Right lobe of liver (tissue), 6 donors: Measurements from ENCODE around the gene SP6. TPM values are rescaled to one million over a fixed set of nuclear protein-coding genes. Genes with fewer than 3 reads are reported as not detected.
A peak's percentile ranks its signal among the peaks of the same experiment; 100 is the strongest.

Source experiments
- ATAC-seq, 4 donors: fragments of 200-7000 bp; cut with Tn5 transposase; one replicate each; pipeline ENCODE4 v1.9.1; 2020; ENCODE audit warnings: mild to moderate bottlenecking in 4 of 4, moderate library complexity in 4 of 4
- DNase-seq, 3 donors: peaks; one replicate each; pipeline ENCODE4 v3.0.0-alpha.2; 2020
- H3K27ac ChIP-seq, 3 donors: fragments of 200-600 bp; one replicate each; pipeline ENCODE4 v1.8.0; 2022
- H3K27me3 ChIP-seq, 2 donors: fragments of 200-600 bp; one replicate each; pipeline ENCODE4 v1.8.0; 2022
- H3K36me3 ChIP-seq, 4 donors: fragments of 200-600 bp; sonication (generic) in 1 of 4; one replicate each; pipeline versions ENCODE4 v1.5.1 to v1.8.0; 2017 to 2022; ENCODE audit warnings: control low read depth in 1 of 4
- H3K4me1 ChIP-seq, 4 donors: fragments of 200-600 bp; sonication (generic) in 1 of 4; one replicate each; pipeline versions ENCODE4 v1.5.1 to v1.8.0; 2017 to 2022; ENCODE audit warnings: control low read depth in 1 of 4
- H3K4me3 ChIP-seq, 3 donors: fragments of 200-600 bp; one replicate each; pipeline ENCODE4 v1.8.0; 2022
- H3K9me3 ChIP-seq, 4 donors: fragments of 200-600 bp; sonication (generic) in 1 of 4; one replicate each; pipeline versions ENCODE4 v1.5.1 to v1.8.0; 2017 to 2022; ENCODE audit warnings: control low read depth in 1 of 4
- POLR2A ChIP-seq: fragments of 450-650 bp; IDR thresholded peaks from one replicate; pipeline ENCODE4 v1.6.1; 2017; ENCODE audit warnings: antibody characterized with exemption, mild to moderate bottlenecking
- WGBS: methylation state at CpG from one replicate; pipeline ENCODE4 v1.1.6; 2018; ENCODE audit warnings: low coverage, low lambda C conversion rate; ENCODE audit not compliant: insufficient coverage; ENCODE audit errors: missing lambda C conversion rate; 5-methylcytosine and 5-hydroxymethylcytosine counted together
- intact Hi-C, 2 donors: fragments of 100-400 bp; cut with DNase I; formaldehyde crosslinking; loops; one replicate each; pipeline versions ENCODE4 v1.11.2 to v1.14.1; 2022
- total RNA-seq, 6 experiments: library from RNA; depleted of rRNA in 2 of 6; stranded (reverse); fragments of >200 nt in 2 of 6; fragmentation: NEBNext Ultra II Directional in 3 of 6; extraction: Animal tissue kit (Norgen Biotek cat#: 25700) in 3 of 6; gene quantifications; one replicate each; pipeline versions ENCODE4 v1.1.0 to v1.2.4, GENCODE V29; 2016 to 2023
- TF ChIP-seq, protein P1 (sequence below), 4 donors: fragments of 200-600 bp in 3 of 4; fragments of 450-650 bp in 1 of 4; IDR thresholded peaks; one replicate each; pipeline versions ENCODE4 v1.5.1 to v1.8.0; 2016 to 2022; ENCODE audit warnings: antibody characterized with exemption in 4 of 4, mild to moderate bottlenecking in 2 of 4
- donor health status: DM: no; HTN: yes; CAD: no.
- donor health status: DM: no; HTN: no; CAD: no.
- donor health status: DM: no; HTN: no; CAD: no.
- donor health status: DM: no; HTN: yes; CAD: no.
- donor health status: DM: no; HTN: yes; CAD: no.

SP6 gene
- total RNA-seq, 6 experiments from 2014 or later, result 0.09 to 0.12 (median 0.11) TPM; not detected in 3

DNA sequence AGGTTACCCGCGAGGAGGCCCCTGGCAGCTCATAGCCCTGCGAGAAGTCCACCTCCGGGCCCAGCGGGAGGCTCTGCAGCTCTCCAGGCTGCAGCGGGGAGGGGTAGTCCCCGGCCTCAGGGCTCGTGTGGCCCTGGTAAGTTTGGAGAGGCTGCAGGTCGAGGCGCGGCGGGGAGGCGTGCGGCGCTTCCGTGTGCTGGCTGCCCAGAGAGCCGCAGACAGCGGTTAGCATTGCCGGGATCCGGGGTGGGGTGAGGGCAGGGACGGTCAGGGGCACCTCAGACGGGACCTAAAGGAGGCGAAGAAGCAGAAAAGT, 2.8 kb downstream of the SP6 start:
- peaks cover 0 to 23% of the 10 kb centered on the region in 2 donors for H3K27me3 ChIP-seq
- no peak overlapping the region for H3K4me3 ChIP-seq
- no peak for DNase-seq
- H3K36me3 ChIP-seq, result no peaks in the 10 kb centered on the region
- 66% methylated on average over 6 of the region's 23 CpGs for WGBS
- no peaks in the 10 kb centered on the region for H3K9me3 ChIP-seq
- H3K27ac ChIP-seq, result no peak overlapping the region
- ATAC-seq, result no peak
- TF ChIP-seq, protein P1, sequence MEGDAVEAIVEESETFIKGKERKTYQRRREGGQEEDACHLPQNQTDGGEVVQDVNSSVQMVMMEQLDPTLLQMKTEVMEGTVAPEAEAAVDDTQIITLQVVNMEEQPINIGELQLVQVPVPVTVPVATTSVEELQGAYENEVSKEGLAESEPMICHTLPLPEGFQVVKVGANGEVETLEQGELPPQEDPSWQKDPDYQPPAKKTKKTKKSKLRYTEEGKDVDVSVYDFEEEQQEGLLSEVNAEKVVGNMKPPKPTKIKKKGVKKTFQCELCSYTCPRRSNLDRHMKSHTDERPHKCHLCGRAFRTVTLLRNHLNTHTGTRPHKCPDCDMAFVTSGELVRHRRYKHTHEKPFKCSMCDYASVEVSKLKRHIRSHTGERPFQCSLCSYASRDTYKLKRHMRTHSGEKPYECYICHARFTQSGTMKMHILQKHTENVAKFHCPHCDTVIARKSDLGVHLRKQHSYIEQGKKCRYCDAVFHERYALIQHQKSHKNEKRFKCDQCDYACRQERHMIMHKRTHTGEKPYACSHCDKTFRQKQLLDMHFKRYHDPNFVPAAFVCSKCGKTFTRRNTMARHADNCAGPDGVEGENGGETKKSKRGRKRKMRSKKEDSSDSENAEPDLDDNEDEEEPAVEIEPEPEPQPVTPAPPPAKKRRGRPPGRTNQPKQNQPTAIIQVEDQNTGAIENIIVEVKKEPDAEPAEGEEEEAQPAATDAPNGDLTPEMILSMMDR (IDR thresholded peaks at IDR 0.05), result no peak
- no peak for TF ChIP-seq POLR2A
- peaks cover 0 to 8% (median 0%) of the 10 kb centered on the region in 4 donors for H3K4me1 ChIP-seq
- intact Hi-C loops, result loop anchor here (5.0 to 10.0 kb wide), 2 partner anchors 44 to 167 kb away; no protein-coding TSS in a partner anchor

DNA sequence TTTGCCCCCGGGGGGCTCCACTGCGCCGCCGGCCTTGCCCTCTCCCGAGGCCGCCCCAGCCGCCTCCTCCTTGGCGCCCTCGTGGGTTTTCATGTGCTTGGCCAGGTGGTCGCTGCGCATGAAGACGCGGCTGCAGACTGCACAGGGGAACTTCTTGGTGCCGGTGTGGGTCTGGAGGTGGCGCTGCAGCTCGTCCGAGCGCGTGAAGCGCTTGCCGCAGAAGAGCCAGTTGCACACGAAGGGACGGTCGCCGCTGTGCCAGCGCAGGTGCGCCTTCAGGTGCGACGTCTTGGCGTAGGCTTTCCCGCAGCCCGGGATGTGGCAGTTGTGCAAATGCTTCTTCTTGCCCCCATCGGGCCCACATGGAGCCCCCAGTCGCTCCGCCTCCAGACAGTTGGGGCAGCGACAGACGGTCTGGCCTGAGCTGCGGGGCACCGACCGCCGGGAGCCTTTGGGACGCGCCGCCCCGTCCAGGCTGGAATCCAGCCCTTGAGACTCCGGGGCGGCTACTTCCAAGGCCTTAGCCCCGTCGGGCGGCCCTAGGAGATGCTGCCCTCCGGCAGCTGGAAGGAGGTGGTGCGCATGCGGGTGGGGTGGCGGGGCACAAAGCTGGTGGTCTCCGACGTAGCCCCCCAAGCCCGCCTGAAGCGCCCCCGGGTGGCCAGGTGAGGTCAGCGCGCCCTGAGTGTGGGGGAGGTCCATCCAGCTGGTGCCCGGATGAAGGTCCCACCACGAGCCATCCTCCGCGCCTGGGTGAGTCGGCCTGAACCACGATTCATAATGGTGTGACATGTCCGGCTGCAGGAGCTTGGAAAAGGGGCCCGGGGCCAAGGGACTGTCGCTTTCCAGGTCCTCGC, 3.4 kb downstream of the SP6 start:
- ATAC-seq, result no peak
- Histone ChIP-seq H3K4me1 (peaks cover 0 to 14% (median under 1%) of the 10 kb centered on the region in 4 donors), H3K27ac (no peak overlapping the region), H3K27me3 (peaks cover 0 to 23% of the 10 kb centered on the region in 2 donors), H3K4me3 (no peak overlapping the region), H3K36me3 (no peaks in the 10 kb centered on the region), H3K9me3 (no peaks in the 10 kb centered on the region)
- WGBS, result 18% methylated on average over 11 of the region's 71 CpGs
- TF ChIP-seq, protein P1 (IDR thresholded peaks at IDR 0.05), result peak in 2 of 4 donors; percentile 7 to 17
- no peak for TF ChIP-seq POLR2A
- DNase-seq, result no peak
- intact Hi-C loops, result loop anchor here (5.0 to 10.0 kb wide), 2 partner anchors 45 to 167 kb away; no protein-coding TSS in a partner anchor

DNA sequence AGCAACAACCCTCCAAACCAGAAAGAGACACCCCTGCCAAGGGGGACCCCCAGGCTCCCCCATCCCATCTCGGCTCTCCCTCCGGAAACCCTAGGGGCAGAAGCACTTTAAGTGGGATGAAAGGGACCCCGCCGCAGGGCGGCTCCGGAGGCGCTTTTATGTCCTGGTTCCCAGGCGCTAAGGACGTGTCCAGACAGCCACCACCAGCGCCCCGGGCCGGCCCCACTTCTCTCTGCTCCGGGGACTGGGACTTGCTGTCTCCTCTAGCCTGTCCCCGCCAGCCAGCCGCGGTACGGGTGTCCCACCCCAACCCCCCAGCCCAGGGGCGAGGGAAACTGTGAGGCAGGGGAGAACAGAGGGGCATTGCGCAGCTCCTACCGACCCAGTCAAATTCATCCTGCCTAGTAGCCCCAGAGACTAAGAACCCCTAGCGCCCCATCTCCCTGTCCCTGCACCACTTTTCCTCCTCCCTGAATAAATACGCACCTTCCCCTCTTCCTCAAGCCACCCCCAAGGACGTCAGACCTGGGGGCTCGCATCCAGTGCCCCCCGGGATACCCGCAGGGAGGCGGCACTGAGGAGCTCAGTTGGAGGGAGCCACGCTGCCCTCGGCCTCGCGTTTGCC, 4.1 kb downstream of the SP6 start:
- intact Hi-C loops, result loop anchor here (5.0 to 10.0 kb wide), 2 partner anchors 45 to 168 kb away; no protein-coding TSS in a partner anchor
- ATAC-seq, result no peak
- peaks cover 0 to 15% of the 10 kb centered on the region in 2 donors for H3K27me3 ChIP-seq
- no peaks in the 10 kb centered on the region for H3K9me3 ChIP-seq
- WGBS, result 32% methylated on average over 7 of the region's 31 CpGs
- H3K4me1 ChIP-seq, result peaks cover 0 to 21% (median 4%) of the 10 kb centered on the region in 4 donors
- TF ChIP-seq POLR2A, result no peak
- TF ChIP-seq, protein P1 (IDR thresholded peaks at IDR 0.05), result no peak
- H3K27ac ChIP-seq, result no peak overlapping the region
- H3K36me3 ChIP-seq, result no peaks in the 10 kb centered on the region
- no peak overlapping the region for H3K4me3 ChIP-seq
- no peak for DNase-seq

DNA sequence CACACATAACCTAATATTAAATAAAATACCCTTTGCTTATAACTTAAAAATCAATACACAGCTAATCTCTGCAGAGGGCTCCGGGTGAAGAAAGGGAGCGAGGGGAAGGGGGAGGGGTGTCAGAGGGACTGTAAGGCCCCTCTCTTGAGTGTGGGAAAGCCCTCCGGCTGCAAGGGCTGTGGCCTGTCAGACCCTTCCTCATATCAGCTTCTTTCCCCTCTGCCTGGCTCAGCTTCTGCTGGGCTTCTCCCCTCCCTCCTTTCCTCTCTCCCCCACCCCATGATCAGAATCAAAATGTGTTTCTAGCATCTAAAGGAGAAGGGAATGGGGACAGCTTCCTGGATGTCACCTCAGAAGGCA, 5.3 kb downstream of the SP6 start:
- TF ChIP-seq, protein P1 (IDR thresholded peaks at IDR 0.05), result no peak
- TF ChIP-seq POLR2A, result no peak
- intact Hi-C loops, result loop anchor here (5.0 to 10.0 kb wide), 2 partner anchors 47 to 169 kb away; no protein-coding TSS in a partner anchor
- Histone ChIP-seq H3K36me3 (no peaks in the 10 kb centered on the region), H3K27me3 (peaks cover 0 to 14% of the 10 kb centered on the region in 2 donors), H3K27ac (no peak overlapping the region), H3K4me1 (peaks cover 0 to 20% (median 7%) of the 10 kb centered on the region in 4 donors), H3K4me3 (no peak overlapping the region), H3K9me3 (no peaks in the 10 kb centered on the region)
- ATAC-seq, result no peak
- DNase-seq, result no peak
- WGBS, result no CpG with 5 or more reads among the region's 3 CpGs
